ENCODE results near the gene CPA2.

The CPA2 gene

DNA sequence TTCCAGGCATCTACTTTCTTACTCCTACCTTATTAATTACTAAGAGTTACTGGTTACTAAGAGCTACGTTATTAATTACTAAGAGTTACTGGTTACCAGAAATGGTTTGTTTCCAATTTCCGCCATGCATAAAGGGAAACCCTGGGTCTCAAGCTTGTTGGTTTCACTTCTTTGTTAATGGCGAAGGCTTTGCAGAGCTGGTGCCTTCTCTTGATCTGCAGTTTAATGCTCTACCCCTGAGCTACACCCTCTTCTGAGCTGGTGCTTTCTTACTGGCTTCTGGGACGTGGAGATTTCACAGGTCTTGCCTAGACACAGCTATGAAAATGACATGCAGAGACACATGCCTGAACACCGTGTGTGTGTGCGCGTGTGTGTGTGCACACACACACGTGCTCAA is 26.9 kb downstream of the CPA2 start:
- no peaks in the 10 kb centered on the region for H3K4me1 Mint-ChIP-seq
- H3K36me3 Mint-ChIP-seq (ENCODE audit: insufficient read depth): peaks cover 2% of the 10 kb centered on the region
- H3K9me3 Mint-ChIP-seq: no peaks in the 10 kb centered on the region
- DNase-seq (ENCODE audit: low spot score in 2 of 2) (no peak), ATAC-seq (replicated peaks; ENCODE audit: extremely low read depth, poor library complexity, severe bottlenecking) (no peak)
- H3K27me3 Mint-ChIP-seq: peaks cover 6% of the 10 kb centered on the region
- no peak overlapping the region for H3K27ac Mint-ChIP-seq (ENCODE audit: low read depth)
- H3K4me3 Mint-ChIP-seq: no peak overlapping the region

GRCh38 chr7:130294314-130294713 is 27.7 kb downstream of the CPA2 start:
- H3K4me1 Mint-ChIP-seq: no peaks in the 10 kb centered on the region
- H3K27me3 Mint-ChIP-seq: peaks cover 14% of the 10 kb centered on the region
- H3K36me3 Mint-ChIP-seq (ENCODE audit: insufficient read depth): peaks cover 2% of the 10 kb centered on the region
- no peak overlapping the region for H3K27ac Mint-ChIP-seq (ENCODE audit: low read depth)
- no peak overlapping the region for H3K4me3 Mint-ChIP-seq
- no peaks in the 10 kb centered on the region for H3K9me3 Mint-ChIP-seq
- DNase-seq (ENCODE audit: low spot score in 2 of 2): no peak
- no peak for ATAC-seq (replicated peaks; ENCODE audit: extremely low read depth, poor library complexity, severe bottlenecking)

GRCh38 chr7:130296221-130296951 is 29.7 kb downstream of the CPA2 start:
- no peak for ATAC-seq (replicated peaks; ENCODE audit: extremely low read depth, poor library complexity, severe bottlenecking)
- no peak overlapping the region for H3K27ac Mint-ChIP-seq (ENCODE audit: low read depth)
- no peak for DNase-seq (ENCODE audit: low spot score in 2 of 2)
- H3K36me3 Mint-ChIP-seq (ENCODE audit: insufficient read depth): peaks cover 2% of the 10 kb centered on the region
- H3K9me3 Mint-ChIP-seq: no peaks in the 10 kb centered on the region
- peaks cover 34% of the 10 kb centered on the region for H3K27me3 Mint-ChIP-seq
- H3K4me1 Mint-ChIP-seq: no peaks in the 10 kb centered on the region
- no peak overlapping the region for H3K4me3 Mint-ChIP-seq

GRCh38 chr7:130297628-130298543 is 31.2 kb downstream of the CPA2 start:
- peaks cover 2% of the 10 kb centered on the region for H3K36me3 Mint-ChIP-seq (ENCODE audit: insufficient read depth)
- H3K9me3 Mint-ChIP-seq: no peaks in the 10 kb centered on the region
- H3K4me3 Mint-ChIP-seq: no peak overlapping the region
- H3K4me1 Mint-ChIP-seq: no peaks in the 10 kb centered on the region
- no peak overlapping the region for H3K27ac Mint-ChIP-seq (ENCODE audit: low read depth)
- H3K27me3 Mint-ChIP-seq: peaks cover 45% of the 10 kb centered on the region
- no peak for DNase-seq (ENCODE audit: low spot score in 2 of 2)
- no peak for ATAC-seq (replicated peaks; ENCODE audit: extremely low read depth, poor library complexity, severe bottlenecking)

DNA sequence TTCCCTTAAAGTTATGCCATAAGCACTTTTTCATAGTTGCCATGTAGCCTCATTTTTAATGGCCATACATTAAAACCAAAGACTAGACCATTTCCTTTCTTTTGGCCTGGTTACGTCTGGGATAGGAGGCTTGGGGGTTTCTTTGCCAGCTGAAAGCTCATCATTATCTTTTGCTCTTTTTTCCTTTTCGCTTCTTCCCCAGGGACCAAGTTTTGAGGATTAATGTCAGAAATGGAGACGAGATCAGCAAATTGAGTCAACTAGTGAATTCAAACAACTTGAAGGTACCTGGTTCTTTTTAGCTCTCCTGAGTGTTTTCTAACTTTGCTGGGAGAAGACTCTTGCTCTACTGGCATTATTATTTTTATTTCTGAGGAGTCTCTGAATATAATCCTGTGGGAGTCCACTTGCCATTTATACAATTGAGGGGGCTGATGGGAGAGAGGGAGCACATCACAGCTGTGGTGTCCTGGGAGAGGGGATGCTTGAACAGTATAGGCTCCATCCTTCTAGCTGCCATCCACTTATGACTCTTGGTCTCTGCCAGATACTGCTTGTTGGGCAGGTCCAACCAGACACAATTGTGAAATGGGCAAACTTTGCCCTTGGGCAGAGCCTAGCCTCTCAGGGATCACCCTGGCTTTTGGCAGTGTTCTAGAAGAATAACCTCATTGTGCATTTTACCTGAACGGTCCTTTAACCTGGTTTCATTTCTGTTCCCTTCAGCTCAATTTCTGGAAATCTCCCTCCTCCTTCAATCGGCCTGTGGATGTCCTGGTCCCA is 32.1 kb downstream of the CPA2 start:
- DNase-seq (ENCODE audit: low spot score in 2 of 2): no peak
- peaks cover 50% of the 10 kb centered on the region for H3K27me3 Mint-ChIP-seq
- H3K36me3 Mint-ChIP-seq (ENCODE audit: insufficient read depth): peaks cover 2% of the 10 kb centered on the region
- no peak overlapping the region for H3K4me3 Mint-ChIP-seq
- no peaks in the 10 kb centered on the region for H3K4me1 Mint-ChIP-seq
- no peak overlapping the region for H3K27ac Mint-ChIP-seq (ENCODE audit: low read depth)
- ATAC-seq (replicated peaks; ENCODE audit: extremely low read depth, poor library complexity, severe bottlenecking): no peak
- no peaks in the 10 kb centered on the region for H3K9me3 Mint-ChIP-seq

DNA sequence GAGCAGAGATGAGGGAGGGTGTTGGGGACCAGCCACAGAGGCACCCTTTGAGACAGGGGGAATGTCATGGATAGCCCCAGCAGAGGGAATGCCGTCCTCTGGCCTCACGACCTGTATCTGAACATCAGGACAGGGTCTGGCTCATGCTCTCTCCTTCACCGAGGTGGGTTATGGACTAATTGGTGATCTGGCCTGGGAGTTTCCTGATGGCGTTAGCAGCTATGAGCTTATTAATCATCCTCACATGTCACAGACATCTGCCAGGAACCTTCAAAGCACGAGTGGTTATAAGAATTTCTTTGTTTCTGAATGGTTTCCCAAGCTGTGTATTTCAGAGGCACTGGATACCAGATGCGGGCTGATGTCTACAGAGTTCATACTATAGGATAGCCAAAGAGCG is 33.2 kb downstream of the CPA2 start:
- DNase-seq (ENCODE audit: low spot score in 2 of 2): no peak
- Mint-ChIP-seq H3K27me3 (peaks cover 61% of the 10 kb centered on the region), H3K27ac (ENCODE audit: low read depth) (no peak overlapping the region), H3K9me3 (no peaks in the 10 kb centered on the region), H3K36me3 (ENCODE audit: insufficient read depth) (peaks cover 2% of the 10 kb centered on the region), H3K4me1 (no peaks in the 10 kb centered on the region), H3K4me3 (no peak overlapping the region)
- ATAC-seq (replicated peaks; ENCODE audit: extremely low read depth, poor library complexity, severe bottlenecking): no peak

- Mint-ChIP-seq H3K4me3 (no peak overlapping the region), H3K9me3 (no peaks in the 10 kb centered on the region), H3K36me3 (ENCODE audit: insufficient read depth) (peaks cover 2% of the 10 kb centered on the region), H3K4me1 (no peaks in the 10 kb centered on the region), H3K27ac (ENCODE audit: low read depth) (no peak overlapping the region), H3K27me3 (peaks cover 70% of the 10 kb centered on the region)
- no peak for DNase-seq (ENCODE audit: low spot score in 2 of 2)
- ATAC-seq (replicated peaks; ENCODE audit: extremely low read depth, poor library complexity, severe bottlenecking): no peak
Observed at GRCh38 chr7:130301501-130302020, 34.9 kb downstream of the CPA2 start.

- no peak overlapping the region for H3K4me3 Mint-ChIP-seq
- ATAC-seq (replicated peaks; ENCODE audit: extremely low read depth, poor library complexity, severe bottlenecking): no peak
- no peaks in the 10 kb centered on the region for H3K4me1 Mint-ChIP-seq
- H3K27me3 Mint-ChIP-seq: peaks cover 70% of the 10 kb centered on the region
- H3K36me3 Mint-ChIP-seq (ENCODE audit: insufficient read depth): peaks cover 2% of the 10 kb centered on the region
- no peaks in the 10 kb centered on the region for H3K9me3 Mint-ChIP-seq
- H3K27ac Mint-ChIP-seq (ENCODE audit: low read depth): no peak overlapping the region
- DNase-seq (ENCODE audit: low spot score in 2 of 2): no peak
Observed at GRCh38 chr7:130302649-130303048, 36.0 kb downstream of the CPA2 start.

DNA sequence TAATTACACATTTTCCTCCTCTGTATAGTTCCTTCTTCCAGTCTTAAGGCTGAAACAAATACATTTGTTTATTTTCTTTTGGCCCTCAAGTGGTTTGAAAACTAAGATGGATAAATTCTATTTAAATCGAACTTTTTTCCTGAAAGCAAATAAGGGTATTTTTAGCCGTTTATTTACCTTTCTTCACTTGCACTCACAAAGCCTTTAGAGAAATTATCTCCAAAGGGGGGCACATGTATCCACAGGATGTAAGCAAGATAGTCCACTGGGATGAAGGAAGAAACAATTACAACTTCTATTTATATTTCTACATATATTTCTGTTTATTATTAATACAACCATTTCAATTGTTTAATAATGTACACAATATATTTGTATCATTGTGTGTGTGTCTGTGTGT is 36.5 kb downstream of the CPA2 start:
- Mint-ChIP-seq H3K4me3 (no peak overlapping the region), H3K9me3 (no peaks in the 10 kb centered on the region), H3K27ac (ENCODE audit: low read depth) (no peak overlapping the region), H3K36me3 (ENCODE audit: insufficient read depth) (peaks cover 2% of the 10 kb centered on the region), H3K27me3 (peaks cover 68% of the 10 kb centered on the region), H3K4me1 (no peaks in the 10 kb centered on the region)
- DNase-seq (ENCODE audit: low spot score in 2 of 2) (no peak), ATAC-seq (replicated peaks; ENCODE audit: extremely low read depth, poor library complexity, severe bottlenecking) (no peak)

DNA sequence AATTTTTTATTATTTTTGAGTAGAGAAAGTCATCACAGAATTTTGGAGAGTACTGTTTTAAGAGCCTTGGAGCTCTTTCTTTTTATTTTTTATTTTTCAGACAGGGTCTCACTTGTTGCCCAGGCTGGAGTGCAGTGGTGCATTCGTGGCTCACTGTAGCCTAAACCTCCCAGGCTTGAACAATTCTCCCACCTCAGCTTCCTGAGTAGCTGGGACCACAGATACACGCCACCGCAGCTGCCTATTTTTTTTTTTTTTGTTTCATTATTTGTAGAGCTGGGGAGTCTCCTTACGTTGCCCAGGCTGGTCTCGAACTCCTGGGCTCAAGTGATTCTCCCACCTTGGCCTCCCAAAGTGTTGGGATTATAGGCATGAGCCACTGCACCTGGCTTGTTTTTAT is 36.9 kb downstream of the CPA2 start:
- H3K27ac Mint-ChIP-seq (ENCODE audit: low read depth): no peak overlapping the region
- H3K9me3 Mint-ChIP-seq: no peaks in the 10 kb centered on the region
- no peaks in the 10 kb centered on the region for H3K4me1 Mint-ChIP-seq
- ATAC-seq (replicated peaks; ENCODE audit: extremely low read depth, poor library complexity, severe bottlenecking) (no peak), DNase-seq (ENCODE audit: low spot score in 2 of 2) (no peak)
- H3K4me3 Mint-ChIP-seq: no peak overlapping the region
- H3K36me3 Mint-ChIP-seq (ENCODE audit: insufficient read depth): peaks cover 2% of the 10 kb centered on the region
- peaks cover 64% of the 10 kb centered on the region for H3K27me3 Mint-ChIP-seq

DNA sequence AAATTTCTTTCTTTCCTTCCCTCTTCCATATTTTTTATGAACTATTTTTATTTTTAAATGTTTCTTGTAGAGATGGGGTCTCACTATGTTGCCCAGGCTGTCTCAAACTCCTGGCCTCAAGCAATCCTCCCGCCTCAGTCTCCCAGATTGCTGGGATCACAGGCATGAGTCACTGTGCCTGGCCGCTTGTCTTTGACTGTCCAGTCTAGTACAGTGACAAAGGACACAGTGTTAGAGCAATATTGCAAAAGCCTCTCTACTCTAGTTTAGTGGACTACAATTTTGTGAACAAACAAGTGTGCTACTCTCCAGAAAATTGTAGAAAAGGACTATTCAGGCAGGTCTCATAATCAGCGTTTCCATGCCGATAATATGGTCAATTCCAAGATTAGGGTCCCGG is 37.3 kb downstream of the CPA2 start:
- no peak for ATAC-seq (replicated peaks; ENCODE audit: extremely low read depth, poor library complexity, severe bottlenecking)

DNA sequence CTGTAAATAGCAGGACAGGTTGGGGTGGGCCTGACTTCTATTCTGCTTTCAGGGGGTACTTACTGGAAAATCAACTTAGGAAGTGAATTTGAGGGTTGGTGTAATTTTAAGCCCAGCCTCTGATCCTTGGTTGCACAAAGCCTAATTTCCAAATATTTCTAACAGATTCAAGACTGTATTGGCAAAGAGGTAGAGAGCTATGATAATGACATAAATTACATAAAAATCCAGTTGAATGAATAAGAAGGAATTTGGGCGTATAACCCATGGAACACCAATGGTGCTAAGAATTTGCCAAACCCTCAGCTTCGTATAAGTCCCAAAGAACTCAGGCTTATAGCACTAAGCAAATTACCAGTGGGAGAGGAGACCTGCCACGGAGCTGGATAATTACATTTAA is 38.2 kb downstream of the CPA2 start:
- no peak for ATAC-seq (replicated peaks; ENCODE audit: extremely low read depth, poor library complexity, severe bottlenecking)
- H3K9me3 Mint-ChIP-seq: no peaks in the 10 kb centered on the region
- no peak for DNase-seq (ENCODE audit: low spot score in 2 of 2)
- H3K27me3 Mint-ChIP-seq: peaks cover 51% of the 10 kb centered on the region
- H3K4me1 Mint-ChIP-seq: no peaks in the 10 kb centered on the region
- no peak overlapping the region for H3K4me3 Mint-ChIP-seq
- no peak overlapping the region for H3K27ac Mint-ChIP-seq (ENCODE audit: low read depth)
- peaks cover 2% of the 10 kb centered on the region for H3K36me3 Mint-ChIP-seq (ENCODE audit: insufficient read depth)

More for the DNA sequence above, 37.3 kb downstream of the CPA2 start:
- H3K36me3 Mint-ChIP-seq (ENCODE audit: insufficient read depth): peaks cover 2% of the 10 kb centered on the region
- H3K9me3 Mint-ChIP-seq: no peaks in the 10 kb centered on the region
- no peaks in the 10 kb centered on the region for H3K4me1 Mint-ChIP-seq
- no peak overlapping the region for H3K27ac Mint-ChIP-seq (ENCODE audit: low read depth)
- H3K4me3 Mint-ChIP-seq: no peak overlapping the region
- DNase-seq (ENCODE audit: low spot score in 2 of 2): no peak
- peaks cover 60% of the 10 kb centered on the region for H3K27me3 Mint-ChIP-seq

Measured in central memory CD8-positive, alpha-beta T cell (primary cell).